K562 (cell line): ENCODE data around the gene PLG. TPM values are rescaled to one million over a fixed set of nuclear protein-coding genes. Genes with fewer than 3 reads are reported as not detected.

ENCODE experiments used
- CCAR2 ChIP-seq: fragments of 200-400 bp; formaldehyde crosslinking; IDR thresholded peaks from 2 replicates; pipeline ENCODE4 v1.6.1; 2017; ENCODE audit warnings: mild to moderate bottlenecking, low read depth, low read length
- CCNT2 ChIP-seq: IDR thresholded peaks from 2 replicates; pipeline ENCODE4 v1.6.1; 2011; ENCODE audit warnings: borderline replicate concordance, low read depth, mild to moderate bottlenecking, moderate library complexity, mixed read lengths, low read length; ENCODE audit not compliant: insufficient read length; ENCODE audit errors: extremely low read depth
- CREM ChIP-seq: IDR thresholded peaks from 2 replicates; pipeline ENCODE4 v1.6.1; 2014; ENCODE audit warnings: antibody characterized with exemption, low read depth
- ELF4 ChIP-seq: fragments of 450-650 bp; formaldehyde crosslinking; IDR thresholded peaks from 2 replicates; pipeline ENCODE4 v1.4.0; 2022; ENCODE audit warnings: missing genetic modification characterization
- FOXJ2 ChIP-seq: fragments of 200-800 bp; sonication (Bioruptor generic); IDR thresholded peaks from 2 replicates; pipeline ENCODE4 v1.6.1; 2016; ENCODE audit warnings: missing genetic modification characterization, missing compliant biosample characterization
- PTBP1 ChIP-seq: fragments of 200-400 bp; formaldehyde crosslinking; IDR thresholded peaks from 2 replicates; pipeline ENCODE4 v1.6.1; 2017; ENCODE audit warnings: low read depth, low read length
- RAD21 ChIP-seq, 2 experiments: fragments of 250-450 bp in 1 of 2; fragments of 450-650 bp in 1 of 2; sonication (Bioruptor Pico) in 1 of 2; formaldehyde crosslinking in 1 of 2; IDR thresholded peaks in 1 of 2; conservative IDR thresholded peaks in 1 of 2; 2 replicates each; pipeline versions ENCODE4 v1.4.0 to v1.8.0; 2020 to 2022; ENCODE audit warnings: mild to moderate bottlenecking in 2 of 2, moderate library complexity in 1 of 2
- RBM25 ChIP-seq: fragments of 200-400 bp; formaldehyde crosslinking; IDR thresholded peaks from 2 replicates; pipeline ENCODE4 v1.6.1; 2018; ENCODE audit warnings: low read length, low read depth, moderate library complexity; ENCODE audit not compliant: severe bottlenecking
- ZNF24 ChIP-seq: fragments of 450-650 bp; IDR thresholded peaks from 2 replicates; pipeline ENCODE4 v1.6.1; 2016
- ZNF263 ChIP-seq: sonication (generic); formaldehyde crosslinking; IDR thresholded peaks from 2 replicates; pipeline ENCODE4 v1.8.0; 2022; ENCODE audit warnings: mild to moderate bottlenecking, missing genetic modification reagents, borderline replicate concordance
- polyA plus RNA-seq, 8 experiments: library from polyadenylated mRNA; depleted of rRNA in 4 of 8; stranded (reverse) in 5 of 8; unstranded in 3 of 8; fragments of >200 nt; fragmentation: Nextera tagmentation in 2 of 8; fragmentation: Illumina TruSeq in 1 of 8; extraction: Ambion mirVana in 2 of 8; extraction: Trizol in 1 of 8; gene quantifications; 2 replicates each; pipeline versions ENCODE4 v1.2.1 to v1.2.3, GENCODE V29; 2011 to 2014; ENCODE audit warnings: inconsistent platforms in 1 of 8, missing spikeins in 1 of 8
- total RNA-seq, 7 experiments: library from RNA; depleted of rRNA in 6 of 7; stranded (reverse); fragments of >200 nt in 6 of 7; fragmentation: Illumina TruSeq in 2 of 7; extraction: Trizol in 2 of 7; gene quantifications; 2 replicates each; pipeline versions ENCODE4 v1.2.1 to v1.2.3, GENCODE V29; 2011 to 2021; ENCODE audit warnings: low replicate concordance in 1 of 7
- TF ChIP-seq, protein P1 (sequence below), 2 experiments: fragments of 450-650 bp; IDR thresholded peaks; 2 replicates each; pipeline ENCODE4 v1.6.1; 2016; ENCODE audit warnings: mild to moderate bottlenecking in 2 of 2, borderline replicate concordance in 1 of 2, low read depth in 1 of 2, moderate library complexity in 1 of 2

Gene PLG
- total and polyA plus RNA-seq, 9 of the 15 experiments (the other 6 are each of a cell fraction or from before 2014, with no cell fraction given): 0.64 TPM; not detected in 8

DNA sequence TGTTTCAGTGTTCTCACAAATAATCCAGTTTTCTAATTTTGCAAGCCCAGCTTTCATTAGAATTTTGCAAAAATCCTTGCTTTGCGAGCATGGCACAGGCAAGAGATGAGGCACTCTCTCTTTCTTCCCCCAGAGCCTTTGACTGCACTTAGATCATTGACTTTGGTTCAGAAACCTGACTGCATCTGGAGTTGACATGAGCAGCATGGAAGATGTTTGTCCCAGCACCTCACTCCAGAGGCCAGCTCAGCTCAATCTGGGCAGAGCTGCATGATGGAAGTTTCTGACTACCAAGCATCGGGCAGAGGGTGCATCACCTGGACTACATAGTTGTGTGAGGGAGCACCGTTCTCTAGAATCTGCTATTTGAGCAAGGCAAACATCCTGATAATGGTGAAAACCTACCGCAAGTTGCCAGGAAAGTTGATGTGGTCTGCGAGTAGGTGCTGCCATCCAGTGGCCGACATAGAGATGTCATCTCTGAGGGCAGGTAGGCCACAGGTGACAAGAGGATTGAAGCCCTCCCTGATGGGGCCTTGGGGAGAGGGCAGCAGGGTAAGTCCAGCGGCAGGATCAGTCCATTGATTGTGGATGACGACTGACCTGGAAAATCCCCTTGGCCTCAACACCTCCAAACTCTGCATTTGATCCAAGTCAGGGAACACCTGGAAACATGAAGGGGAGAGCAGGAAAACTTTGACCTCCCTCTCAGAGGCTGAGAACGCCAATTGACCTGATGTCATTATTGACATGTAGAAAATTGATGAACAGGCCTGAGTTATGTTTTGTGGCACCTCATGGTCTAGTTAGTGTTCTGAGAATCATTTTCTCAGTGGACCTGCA, 34.2 kb upstream of the PLG start (continued):
- TF ChIP-seq, protein P1, sequence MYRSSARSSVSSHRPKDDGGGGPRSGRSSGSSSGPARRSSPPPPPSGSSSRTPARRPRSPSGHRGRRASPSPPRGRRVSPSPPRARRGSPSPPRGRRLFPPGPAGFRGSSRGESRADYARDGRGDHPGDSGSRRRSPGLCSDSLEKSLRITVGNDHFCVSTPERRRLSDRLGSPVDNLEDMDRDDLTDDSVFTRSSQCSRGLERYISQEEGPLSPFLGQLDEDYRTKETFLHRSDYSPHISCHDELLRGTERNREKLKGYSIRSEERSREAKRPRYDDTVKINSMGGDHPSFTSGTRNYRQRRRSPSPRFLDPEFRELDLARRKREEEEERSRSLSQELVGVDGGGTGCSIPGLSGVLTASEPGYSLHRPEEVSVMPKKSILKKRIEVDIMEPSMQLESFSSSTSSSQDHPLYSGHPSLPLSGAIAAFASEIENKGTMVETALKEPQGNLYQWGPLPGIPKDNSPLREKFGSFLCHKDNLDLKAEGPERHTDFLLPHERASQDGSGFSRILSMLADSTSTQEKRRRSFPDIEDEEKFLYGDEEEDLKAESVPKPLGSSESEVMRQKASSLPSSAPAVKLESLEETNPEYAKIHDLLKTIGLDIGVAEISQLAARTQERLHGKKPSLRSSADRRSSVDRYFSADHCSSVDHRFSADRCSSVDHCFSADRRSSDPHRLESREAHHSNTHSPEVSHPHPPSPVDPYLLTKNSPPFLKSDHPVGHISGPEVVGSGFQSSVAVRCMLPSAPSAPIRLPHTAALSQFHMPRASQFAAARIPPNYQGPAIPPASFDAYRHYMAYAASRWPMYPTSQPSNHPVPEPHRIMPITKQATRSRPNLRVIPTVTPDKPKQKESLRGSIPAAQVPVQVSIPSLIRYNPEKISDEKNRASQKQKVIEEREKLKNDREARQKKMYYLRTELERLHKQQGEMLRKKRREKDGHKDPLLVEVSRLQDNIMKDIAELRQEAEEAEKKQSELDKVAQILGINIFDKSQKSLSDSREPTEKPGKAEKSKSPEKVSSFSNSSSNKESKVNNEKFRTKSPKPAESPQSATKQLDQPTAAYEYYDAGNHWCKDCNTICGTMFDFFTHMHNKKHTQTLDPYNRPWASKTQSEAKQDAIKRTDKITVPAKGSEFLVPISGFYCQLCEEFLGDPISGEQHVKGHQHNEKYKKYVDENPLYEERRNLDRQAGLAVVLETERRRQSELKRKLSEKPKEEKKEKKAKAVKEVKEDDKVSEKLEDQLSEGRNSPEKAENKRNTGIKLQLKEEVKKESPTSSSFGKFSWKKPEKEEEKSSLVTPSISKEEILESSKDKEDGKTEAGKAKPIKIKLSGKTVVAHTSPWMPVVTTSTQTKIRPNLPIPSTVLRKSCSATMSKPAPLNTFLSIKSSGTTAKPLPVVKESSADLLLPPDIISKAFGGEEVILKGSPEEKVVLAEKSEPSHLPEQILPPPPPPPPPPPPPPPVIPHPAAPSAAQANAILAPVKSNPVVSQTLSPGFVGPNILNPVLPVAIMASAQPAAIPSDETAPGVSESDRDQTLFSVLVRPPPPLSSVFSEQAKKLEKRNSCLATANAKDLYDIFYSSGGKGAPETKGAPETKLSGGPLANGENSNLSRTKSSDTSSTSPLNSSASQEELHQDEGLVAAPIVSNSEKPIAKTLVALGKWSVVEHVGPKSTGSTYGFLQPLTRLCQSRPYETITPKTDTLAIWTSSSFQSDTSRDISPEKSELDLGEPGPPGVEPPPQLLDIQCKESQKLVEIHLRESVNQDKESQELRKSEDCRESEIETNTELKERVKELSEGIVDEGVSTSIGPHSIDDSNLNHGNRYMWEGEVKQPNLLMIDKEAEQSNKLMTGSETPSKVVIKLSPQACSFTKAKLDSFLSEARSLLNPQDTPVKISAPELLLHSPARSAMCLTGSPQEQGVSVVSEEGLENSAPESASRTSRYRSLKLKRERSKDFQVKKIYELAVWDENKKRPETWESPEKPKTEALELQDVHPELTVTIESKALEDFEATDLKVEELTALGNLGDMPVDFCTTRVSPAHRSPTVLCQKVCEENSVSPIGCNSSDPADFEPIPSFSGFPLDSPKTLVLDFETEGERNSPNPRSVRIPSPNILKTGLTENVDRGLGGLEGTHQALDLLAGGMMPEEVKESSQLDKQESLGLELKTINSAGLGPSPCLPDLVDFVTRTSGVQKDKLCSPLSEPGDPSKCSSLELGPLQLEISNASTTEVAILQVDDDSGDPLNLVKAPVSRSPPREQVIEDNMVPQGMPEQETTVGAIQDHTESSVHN (IDR thresholded peaks at IDR 0.05; ENCODE audit: borderline replicate concordance in 1 of 2, low read depth in 1 of 2): no peak
- TF ChIP-seq CCNT2 (no peak), CREM (0 out of 2 replicates have a peak, but pooled peaks have one; percentile 26), CCAR2 (no peak), ELF4 (CRISPR knock-in tag) (no peak), PTBP1 (no peak), FOXJ2 (tag) (no peak), ZNF263 (CRISPR knock-in tag) (no peak), ZNF24 (no peak), RAD21 (CRISPR knock-in tag; conservative IDR thresholded peaks at IDR 0.05 in 1 of 2, IDR thresholded peaks at IDR 0.05 in 1 of 2) (peak; percentile 50 to 82), RBM25 (no peak)
